Measurements from ENCODE around the gene ETS2. TPM values are rescaled to one million over a fixed set of nuclear protein-coding genes. Genes with fewer than 3 reads are reported as not detected.

The ETS2 gene
- total and polyA plus RNA-seq, 10 of the 15 experiments (the other 5 are each of a cell fraction or from before 2014, with no cell fraction given): 0.52 to 8.6 (median 3.8) TPM

- ATAC-seq: no peak
- no peaks in the 10 kb centered on the region for H3K79me2 ChIP-seq (ENCODE audit: control insufficient read depth, insufficient read depth, low read length)
- whole genome bisulfite sequencing (ENCODE audit: insufficient coverage, insufficient replicate concordance, low lambda C conversion rate, missing lambda C conversion rate): 43% methylated on average over 12 of the region's 12 CpGs
- ChIA-PET RAD21 (ENCODE audit: unreplicated experiment) (no interaction called here), SMC1A (ENCODE audit: uncharacterized antibody, unreplicated experiment) (no interaction called here), CTCF (no interaction called here), POLR2A (no interaction called here)
- no TSS peak for BruUV-seq (replicated peaks)
- no peaks in the 10 kb centered on the region for H3K36me3 ChIP-seq (ENCODE audit: control insufficient read depth in 2 of 2, insufficient read depth in 2 of 2, low read length in 1 of 2)
- no peak overlapping the region for H3K4me3 ChIP-seq
- intact Hi-C loops (cut with micrococcal nuclease; ENCODE audit: unreplicated experiment): no loop called here
- no peaks in the 10 kb centered on the region for H4K20me1 ChIP-seq (ENCODE audit: control insufficient read depth, insufficient read depth)
- no peaks in the 10 kb centered on the region; a peak in 2 of 4 replicates for H3K27me3 ChIP-seq (replicated peaks in 1 of 2; ENCODE audit: control insufficient read depth in 2 of 2, insufficient read depth in 2 of 2, low read length in 1 of 2)
- no peak overlapping the region for H3K4me2 ChIP-seq (ENCODE audit: control insufficient read depth, insufficient read depth)
- no peak overlapping the region for H3K9ac ChIP-seq (ENCODE audit: control insufficient read depth, insufficient read depth, low read length)
- no peak overlapping the region for H2AFZ ChIP-seq (ENCODE audit: control insufficient read depth, low read depth, low read length)
- H3K4me1 ChIP-seq (ENCODE audit: control insufficient read depth, insufficient read depth, low read length): peaks cover 13% of the 10 kb centered on the region
- DNase-seq (ENCODE audit: low read depth, low spot score): no peak
- no peak for FAIRE-seq
- no peak for TF ChIP-seq MTA3 (IDR thresholded peaks at IDR 0.05; ENCODE audit: borderline replicate concordance, low read length)
- in situ Hi-C loops (cut with MboI): no loop called here
- no peaks in the 10 kb centered on the region for H3K9me3 ChIP-seq (replicated peaks; ENCODE audit: control insufficient read depth, insufficient read depth, low read length)
- H3K27ac ChIP-seq (ENCODE audit: control insufficient read depth, insufficient read depth): no peak overlapping the region
Measured at GRCh38 chr21:38800924-38801744, 4.6 kb upstream of the ETS2 start.

GRCh38 chr21:38802050-38803026 lies 3.4 kb upstream of the ETS2 start:
- no peak overlapping the region for H2AFZ ChIP-seq (ENCODE audit: control insufficient read depth, low read depth, low read length)
- H3K36me3 ChIP-seq (ENCODE audit: control insufficient read depth in 2 of 2, insufficient read depth in 2 of 2, low read length in 1 of 2): no peaks in the 10 kb centered on the region
- intact Hi-C loops (cut with micrococcal nuclease; ENCODE audit: unreplicated experiment): no loop called here
- H3K9ac ChIP-seq (ENCODE audit: control insufficient read depth, insufficient read depth, low read length): no peak overlapping the region
- no peak overlapping the region for H3K4me2 ChIP-seq (ENCODE audit: control insufficient read depth, insufficient read depth)
- 51% methylated on average over 16 of the region's 16 CpGs for WGBS (ENCODE audit: insufficient coverage, insufficient replicate concordance, low lambda C conversion rate, missing lambda C conversion rate)
- ATAC-seq (no peak), FAIRE-seq (no peak), DNase-seq (ENCODE audit: low read depth, low spot score) (no peak)
- H3K27me3 ChIP-seq (replicated peaks in 1 of 2; ENCODE audit: control insufficient read depth in 2 of 2, insufficient read depth in 2 of 2, low read length in 1 of 2): no peaks in the 10 kb centered on the region; a peak in 1 of 4 replicates
- H4K20me1 ChIP-seq (ENCODE audit: control insufficient read depth, insufficient read depth): no peaks in the 10 kb centered on the region
- POLR2A ChIA-PET: interaction anchor here (0.5 kb wide), 1 partner anchor 25 kb away, joined by 3 read pairs; no protein-coding TSS in a partner anchor
- H3K4me3 ChIP-seq: no peak overlapping the region
- no TSS peak for BruUV-seq (replicated peaks)
- H3K9me3 ChIP-seq (replicated peaks; ENCODE audit: control insufficient read depth, insufficient read depth, low read length): no peaks in the 10 kb centered on the region
- RAD21 ChIA-PET (ENCODE audit: unreplicated experiment): no interaction called here
- H3K79me2 ChIP-seq (ENCODE audit: control insufficient read depth, insufficient read depth, low read length): no peaks in the 10 kb centered on the region
- no peak overlapping the region for H3K27ac ChIP-seq (ENCODE audit: control insufficient read depth, insufficient read depth)
- H3K4me1 ChIP-seq (ENCODE audit: control insufficient read depth, insufficient read depth, low read length): peaks cover 13% of the 10 kb centered on the region
- in situ Hi-C loops (cut with MboI): no loop called here
- SMC1A ChIA-PET (ENCODE audit: uncharacterized antibody, unreplicated experiment): no interaction called here
- CTCF ChIA-PET: no interaction called here
- TF ChIP-seq MEF2A (IDR thresholded peaks at IDR 0.05; ENCODE audit: insufficient read depth, low read depth, low read length) (no peak), ATF7 (IDR thresholded peaks at IDR 0.05; ENCODE audit: low read depth) (no peak), CBX5 (IDR thresholded peaks at IDR 0.05; ENCODE audit: low read depth) (no peak), ASH2L (IDR thresholded peaks at IDR 0.05; ENCODE audit: borderline replicate concordance, low read depth) (no peak)
- TF ChIP-seq, protein P1, sequence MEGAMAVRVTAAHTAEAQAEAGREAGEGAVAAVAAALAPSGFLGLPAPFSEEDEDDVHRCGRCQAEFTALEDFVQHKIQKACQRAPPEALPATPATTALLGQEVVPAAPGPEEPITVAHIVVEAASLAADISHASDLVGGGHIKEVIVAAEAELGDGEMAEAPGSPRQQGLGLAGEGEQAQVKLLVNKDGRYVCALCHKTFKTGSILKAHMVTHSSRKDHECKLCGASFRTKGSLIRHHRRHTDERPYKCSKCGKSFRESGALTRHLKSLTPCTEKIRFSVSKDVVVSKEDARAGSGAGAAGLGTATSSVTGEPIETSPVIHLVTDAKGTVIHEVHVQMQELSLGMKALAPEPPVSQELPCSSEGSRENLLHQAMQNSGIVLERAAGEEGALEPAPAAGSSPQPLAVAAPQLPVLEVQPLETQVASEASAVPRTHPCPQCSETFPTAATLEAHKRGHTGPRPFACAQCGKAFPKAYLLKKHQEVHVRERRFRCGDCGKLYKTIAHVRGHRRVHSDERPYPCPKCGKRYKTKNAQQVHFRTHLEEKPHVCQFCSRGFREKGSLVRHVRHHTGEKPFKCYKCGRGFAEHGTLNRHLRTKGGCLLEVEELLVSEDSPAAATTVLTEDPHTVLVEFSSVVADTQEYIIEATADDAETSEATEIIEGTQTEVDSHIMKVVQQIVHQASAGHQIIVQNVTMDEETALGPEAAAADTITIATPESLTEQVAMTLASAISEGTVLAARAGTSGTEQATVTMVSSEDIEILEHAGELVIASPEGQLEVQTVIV (IDR thresholded peaks at IDR 0.05; ENCODE audit: borderline replicate concordance, partially characterized antibody): no peak
- TF ChIP-seq, protein P2, sequence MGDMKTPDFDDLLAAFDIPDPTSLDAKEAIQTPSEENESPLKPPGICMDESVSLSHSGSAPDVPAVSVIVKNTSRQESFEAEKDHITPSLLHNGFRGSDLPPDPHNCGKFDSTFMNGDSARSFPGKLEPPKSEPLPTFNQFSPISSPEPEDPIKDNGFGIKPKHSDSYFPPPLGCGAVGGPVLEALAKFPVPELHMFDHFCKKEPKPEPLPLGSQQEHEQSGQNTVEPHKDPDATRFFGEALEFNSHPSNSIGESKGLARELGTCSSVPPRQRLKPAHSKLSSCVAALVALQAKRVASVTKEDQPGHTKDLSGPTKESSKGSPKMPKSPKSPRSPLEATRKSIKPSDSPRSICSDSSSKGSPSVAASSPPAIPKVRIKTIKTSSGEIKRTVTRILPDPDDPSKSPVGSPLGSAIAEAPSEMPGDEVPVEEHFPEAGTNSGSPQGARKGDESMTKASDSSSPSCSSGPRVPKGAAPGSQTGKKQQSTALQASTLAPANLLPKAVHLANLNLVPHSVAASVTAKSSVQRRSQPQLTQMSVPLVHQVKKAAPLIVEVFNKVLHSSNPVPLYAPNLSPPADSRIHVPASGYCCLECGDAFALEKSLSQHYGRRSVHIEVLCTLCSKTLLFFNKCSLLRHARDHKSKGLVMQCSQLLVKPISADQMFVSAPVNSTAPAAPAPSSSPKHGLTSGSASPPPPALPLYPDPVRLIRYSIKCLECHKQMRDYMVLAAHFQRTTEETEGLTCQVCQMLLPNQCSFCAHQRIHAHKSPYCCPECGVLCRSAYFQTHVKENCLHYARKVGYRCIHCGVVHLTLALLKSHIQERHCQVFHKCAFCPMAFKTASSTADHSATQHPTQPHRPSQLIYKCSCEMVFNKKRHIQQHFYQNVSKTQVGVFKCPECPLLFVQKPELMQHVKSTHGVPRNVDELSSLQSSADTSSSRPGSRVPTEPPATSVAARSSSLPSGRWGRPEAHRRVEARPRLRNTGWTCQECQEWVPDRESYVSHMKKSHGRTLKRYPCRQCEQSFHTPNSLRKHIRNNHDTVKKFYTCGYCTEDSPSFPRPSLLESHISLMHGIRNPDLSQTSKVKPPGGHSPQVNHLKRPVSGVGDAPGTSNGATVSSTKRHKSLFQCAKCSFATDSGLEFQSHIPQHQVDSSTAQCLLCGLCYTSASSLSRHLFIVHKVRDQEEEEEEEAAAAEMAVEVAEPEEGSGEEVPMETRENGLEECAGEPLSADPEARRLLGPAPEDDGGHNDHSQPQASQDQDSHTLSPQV (IDR thresholded peaks at IDR 0.05): no peak
